ENCODE measurements around the gene CKS2. TPM values are rescaled to one million over a fixed set of nuclear protein-coding genes. Genes with fewer than 3 reads are reported as not detected.
A peak's percentile ranks its signal among the peaks of the same experiment; 100 is the strongest.

The CKS2 gene
- total RNA-seq, 1 donor from 2014 or later, result 176 TPM

- peaks cover 87% of the 10 kb centered on the region for H3K36me3 Mint-ChIP-seq (ENCODE audit: low read depth)
- no peak overlapping the region for H3K4me3 Mint-ChIP-seq
- intact Hi-C loops (cut with micrococcal nuclease), result no loop called here
- peaks cover 15% of the 10 kb centered on the region for H3K4me1 Mint-ChIP-seq
- H3K27ac Mint-ChIP-seq, result no peak overlapping the region
- H3K27me3 Mint-ChIP-seq, result no peaks in the 10 kb centered on the region
- DNase-seq, result no peak
- H3K9me3 Mint-ChIP-seq, result peaks cover 5% of the 10 kb centered on the region
Observed at GRCh38 chr9:89345476-89345875, 34.5 kb downstream of the CKS2 start.

GRCh38 chr9:89346696-89347095, 35.7 kb downstream of the CKS2 start:
- H3K27me3 Mint-ChIP-seq, result no peaks in the 10 kb centered on the region
- H3K4me3 Mint-ChIP-seq, result no peak overlapping the region
- DNase-seq, result no peak
- peaks cover 13% of the 10 kb centered on the region for H3K4me1 Mint-ChIP-seq
- peaks cover 89% of the 10 kb centered on the region for H3K36me3 Mint-ChIP-seq (ENCODE audit: low read depth)
- no peak overlapping the region for H3K27ac Mint-ChIP-seq
- peaks cover 5% of the 10 kb centered on the region for H3K9me3 Mint-ChIP-seq
- intact Hi-C loops (cut with micrococcal nuclease), result no loop called here

GRCh38 chr9:89347651-89348050, 36.7 kb downstream of the CKS2 start:
- H3K27ac Mint-ChIP-seq, result peak overlapping the region; percentile 13
- H3K4me1 Mint-ChIP-seq, result peaks cover 19% of the 10 kb centered on the region
- intact Hi-C loops (cut with micrococcal nuclease), result no loop called here
- peaks cover 88% of the 10 kb centered on the region for H3K36me3 Mint-ChIP-seq (ENCODE audit: low read depth)
- no peak for DNase-seq
- no peaks in the 10 kb centered on the region for H3K27me3 Mint-ChIP-seq
- no peak overlapping the region for H3K4me3 Mint-ChIP-seq
- H3K9me3 Mint-ChIP-seq, result peaks cover 5% of the 10 kb centered on the region

- Mint-ChIP-seq H3K9me3 (no peaks in the 10 kb centered on the region), H3K4me1 (peaks cover 17% of the 10 kb centered on the region), H3K27ac (no peak overlapping the region), H3K27me3 (no peaks in the 10 kb centered on the region), H3K36me3 (ENCODE audit: low read depth) (peaks cover 81% of the 10 kb centered on the region), H3K4me3 (no peak overlapping the region)
- intact Hi-C loops (cut with micrococcal nuclease), result no loop called here
- DNase-seq, result no peak
Observed at GRCh38 chr9:89349607-89350006, 38.6 kb downstream of the CKS2 start.

- Mint-ChIP-seq H3K4me1 (peaks cover 14% of the 10 kb centered on the region), H3K36me3 (ENCODE audit: low read depth) (peaks cover 82% of the 10 kb centered on the region), H3K27ac (peak overlapping the region; percentile 54), H3K9me3 (no peaks in the 10 kb centered on the region), H3K27me3 (no peaks in the 10 kb centered on the region), H3K4me3 (no peak overlapping the region)
- no peak for DNase-seq
- intact Hi-C loops (cut with micrococcal nuclease), result no loop called here
Observed at GRCh38 chr9:89350988-89351557, 40.1 kb downstream of the CKS2 start.

GRCh38 chr9:89351584-89352300, 40.7 kb downstream of the CKS2 start:
- Mint-ChIP-seq H3K27me3 (no peaks in the 10 kb centered on the region), H3K9me3 (no peaks in the 10 kb centered on the region), H3K4me3 (peak overlapping the region; percentile 62), H3K27ac (peak overlapping the region; percentile 54), H3K4me1 (peaks cover 14% of the 10 kb centered on the region), H3K36me3 (ENCODE audit: low read depth) (peaks cover 80% of the 10 kb centered on the region)
- no peak for DNase-seq
- intact Hi-C loops (cut with micrococcal nuclease), result no loop called here

GRCh38 chr9:89352451-89352850, 41.5 kb downstream of the CKS2 start:
- Mint-ChIP-seq H3K27ac (peak overlapping the region; percentile 79), H3K36me3 (ENCODE audit: low read depth) (peaks cover 78% of the 10 kb centered on the region), H3K4me3 (peak overlapping the region; percentile 62), H3K27me3 (no peaks in the 10 kb centered on the region), H3K9me3 (no peaks in the 10 kb centered on the region), H3K4me1 (peaks cover 17% of the 10 kb centered on the region)
- intact Hi-C loops (cut with micrococcal nuclease), result no loop called here
- no peak for DNase-seq

GRCh38 chr9:89352874-89353649, 42.1 kb downstream of the CKS2 start:
- intact Hi-C loops (cut with micrococcal nuclease), result no loop called here

GRCh38 chr9:89353989-89354388, 43.0 kb downstream of the CKS2 start:
- intact Hi-C loops (cut with micrococcal nuclease), result no loop called here
- Mint-ChIP-seq H3K36me3 (ENCODE audit: low read depth) (peaks cover 73% of the 10 kb centered on the region), H3K4me3 (no peak overlapping the region), H3K4me1 (peaks cover 17% of the 10 kb centered on the region), H3K9me3 (no peaks in the 10 kb centered on the region), H3K27me3 (no peaks in the 10 kb centered on the region), H3K27ac (peak overlapping the region; percentile 9)
- no peak for DNase-seq

More at GRCh38 chr9:89352874-89353649, 42.1 kb downstream of the CKS2 start:
- no peaks in the 10 kb centered on the region for H3K27me3 Mint-ChIP-seq
- H3K9me3 Mint-ChIP-seq, result no peaks in the 10 kb centered on the region
- DNase-seq, result no peak
- H3K4me1 Mint-ChIP-seq, result peaks cover 17% of the 10 kb centered on the region
- peak overlapping the region; percentile 62 for H3K4me3 Mint-ChIP-seq
- H3K27ac Mint-ChIP-seq, result peak overlapping the region; percentile 68
- peaks cover 76% of the 10 kb centered on the region for H3K36me3 Mint-ChIP-seq (ENCODE audit: low read depth)

- peaks cover 17% of the 10 kb centered on the region for H3K4me1 Mint-ChIP-seq
- H3K4me3 Mint-ChIP-seq, result no peak overlapping the region
- no peak for DNase-seq
- peaks cover 74% of the 10 kb centered on the region for H3K36me3 Mint-ChIP-seq (ENCODE audit: low read depth)
- no peaks in the 10 kb centered on the region for H3K27me3 Mint-ChIP-seq
- H3K27ac Mint-ChIP-seq, result no peak overlapping the region
- no peaks in the 10 kb centered on the region for H3K9me3 Mint-ChIP-seq
- intact Hi-C loops (cut with micrococcal nuclease), result no loop called here
Observed at GRCh38 chr9:89354471-89354870, 43.5 kb downstream of the CKS2 start.

- no peak for DNase-seq
- intact Hi-C loops (cut with micrococcal nuclease), result no loop called here
- Mint-ChIP-seq H3K27ac (no peak overlapping the region), H3K4me1 (peaks cover 18% of the 10 kb centered on the region), H3K4me3 (no peak overlapping the region), H3K36me3 (ENCODE audit: low read depth) (peaks cover 74% of the 10 kb centered on the region), H3K27me3 (no peaks in the 10 kb centered on the region), H3K9me3 (no peaks in the 10 kb centered on the region)
Observed at GRCh38 chr9:89356782-89357181, 45.8 kb downstream of the CKS2 start.

GRCh38 chr9:89357331-89358197, 46.6 kb downstream of the CKS2 start:
- H3K4me1 Mint-ChIP-seq, result peaks cover 10% of the 10 kb centered on the region
- peak overlapping the region; percentile 36 for H3K27ac Mint-ChIP-seq
- no peaks in the 10 kb centered on the region for H3K27me3 Mint-ChIP-seq
- no peak overlapping the region for H3K4me3 Mint-ChIP-seq
- H3K9me3 Mint-ChIP-seq, result no peaks in the 10 kb centered on the region
- no peak for DNase-seq
- intact Hi-C loops (cut with micrococcal nuclease), result no loop called here
- peaks cover 68% of the 10 kb centered on the region for H3K36me3 Mint-ChIP-seq (ENCODE audit: low read depth)

GRCh38 chr9:89358376-89358916, 47.5 kb downstream of the CKS2 start:
- intact Hi-C loops (cut with micrococcal nuclease), result no loop called here
- Mint-ChIP-seq H3K27ac (no peak overlapping the region), H3K36me3 (ENCODE audit: low read depth) (peaks cover 66% of the 10 kb centered on the region), H3K4me1 (peaks cover 8% of the 10 kb centered on the region), H3K4me3 (no peak overlapping the region), H3K27me3 (no peaks in the 10 kb centered on the region), H3K9me3 (no peaks in the 10 kb centered on the region)
- no peak for DNase-seq
